OCI-LY7 (cell line): ENCODE data around the gene SORD. TPM values are rescaled to one million over a fixed set of nuclear protein-coding genes. Genes with fewer than 3 reads are reported as not detected.

Source experiments
- BruUV-seq: library from RNA; stranded (reverse); fragments of 400-500 nt; replicated peaks from 2 replicates; lab custom pipeline; 2021; lab: Mats Ljungman, UMichigan
- CTCF ChIA-PET: fragments of 300-600 bp; sonication (Branson Sonifier 250); formaldehyde crosslinking; loops from one replicate; lab custom pipeline; 2022; ENCODE audit warnings: antibody characterized with exemption; ENCODE audit not compliant: unreplicated experiment; lab: Charles Lee
- POLR2A ChIA-PET: fragments of 300-600 bp; sonication (Branson Sonifier 250); formaldehyde crosslinking; loops from one replicate; lab custom pipeline; 2022; ENCODE audit warnings: antibody characterized with exemption; lab: Charles Lee
- DNase-seq: peaks from one replicate; pipeline ENCODE4 v3.0.0-alpha.2; 2015; ENCODE audit warnings: low spot score
- H2AFZ ChIP-seq: fragments of 200-600 bp; sonication (generic), shearing (Covaris generic); 2 replicates; pipeline ENCODE4 v1.6.1; 2014; ENCODE audit warnings: mild to moderate bottlenecking, antibody characterized with exemption, low read length, moderate library complexity
- H3K27ac ChIP-seq: fragments of 200-600 bp; sonication (generic); 2 replicates; pipeline ENCODE4 v1.5.1; 2014; ENCODE audit warnings: mixed run types, low read depth, mild to moderate bottlenecking, moderate library complexity, low read length, inconsistent platforms; ENCODE audit not compliant: poor library complexity, severe bottlenecking
- H3K36me3 ChIP-seq: fragments of 200-600 bp; sonication (generic); 2 replicates; pipeline ENCODE4 v1.6.1; 2014; ENCODE audit warnings: mild to moderate bottlenecking, antibody characterized with exemption, low read length, moderate library complexity, mixed read lengths; ENCODE audit not compliant: insufficient read depth
- H3K4me1 ChIP-seq: fragments of 200-600 bp; sonication (generic); 2 replicates; pipeline ENCODE4 v1.5.1; 2014; ENCODE audit warnings: mild to moderate bottlenecking, low read length; ENCODE audit not compliant: insufficient read depth, poor library complexity, severe bottlenecking
- H3K4me2 ChIP-seq: fragments of 200-600 bp; sonication (generic); 2 replicates; pipeline ENCODE4 v1.6.1; 2014; ENCODE audit warnings: mild to moderate bottlenecking, low read length
- H3K4me3 ChIP-seq: fragments of 200-600 bp; sonication (generic); 2 replicates; pipeline ENCODE4 v1.5.1; 2014; ENCODE audit warnings: mild to moderate bottlenecking, low read depth, low read length; ENCODE audit not compliant: poor library complexity, severe bottlenecking
- H3K79me2 ChIP-seq: fragments of 200-600 bp; sonication (generic); 2 replicates; pipeline ENCODE4 v1.6.1; 2016; ENCODE audit warnings: low read depth, mild to moderate bottlenecking, low read length, moderate library complexity, mixed read lengths; ENCODE audit not compliant: insufficient read depth
- H3K9me2 ChIP-seq: fragments of 200-600 bp; sonication (generic); 2 replicates; pipeline ENCODE4 v1.6.1; 2016; ENCODE audit warnings: mild to moderate bottlenecking, low read length, mixed read lengths; ENCODE audit not compliant: insufficient read depth
- H3K9me3 ChIP-seq: fragments of 200-600 bp; sonication (generic); 2 replicates; pipeline ENCODE4 v1.6.1; 2014; ENCODE audit warnings: mild to moderate bottlenecking, mixed run types, low read length, mixed read lengths
- H4K20me1 ChIP-seq: fragments of 200-600 bp; sonication (generic); 2 replicates; pipeline ENCODE4 v1.6.1; 2014; ENCODE audit warnings: mild to moderate bottlenecking, antibody characterized with exemption, low read length, moderate library complexity, mixed read lengths; ENCODE audit not compliant: insufficient read depth
- CTCF ChIP-seq: fragments of 200-600 bp; sonication (generic); conservative IDR thresholded peaks from 2 replicates; pipeline ENCODE4 v1.5.1; 2014; ENCODE audit warnings: mild to moderate bottlenecking, antibody characterized with exemption, low read length, moderate library complexity, mixed read lengths
- EZH2phosphoT487 ChIP-seq: fragments of 200-600 bp; sonication (generic); IDR thresholded peaks from 2 replicates; pipeline ENCODE4 v1.6.1; 2018; ENCODE audit warnings: low read depth, borderline replicate concordance, mild to moderate bottlenecking, mixed run types, antibody characterized with exemption, low read length, moderate library complexity, mixed read lengths
- intact Hi-C: fragments of 100-400 bp; cut with micrococcal nuclease; formaldehyde crosslinking; loops from one replicate; pipeline ENCODE4 v1.10.0; 2022; ENCODE audit not compliant: unreplicated experiment
- total RNA-seq, 2 experiments: library from RNA; depleted of rRNA in 1 of 2; stranded (reverse); fragments of >200 nt in 1 of 2; shearing (Covaris generic) in 1 of 2; gene quantifications; 2 replicates each; pipeline ENCODE4 v1.2.3, GENCODE V29; 2014 to 2022

SORD gene
- total RNA-seq, 2 experiments from 2014 or later, result 10.4 to 17.8 TPM

- no peak for TF ChIP-seq CTCF
- TF ChIP-seq EZH2phosphoT487, result no peak
- Histone ChIP-seq H3K4me3 (no peak within 1 kb of the TSS), H3K36me3 (no peaks in the 10 kb centered on the region), H3K9me2 (no peaks in the 10 kb centered on the region), H3K4me2 (no peak within 1 kb of the TSS; the same call in 1 of the 2 replicates), H3K9me3 (no peaks in the 10 kb centered on the region), H2AFZ (no peak within 1 kb of the TSS), H3K4me1 (no peaks in the 10 kb centered on the region), H3K79me2 (no peaks in the 10 kb centered on the region), H4K20me1 (no peaks in the 10 kb centered on the region), H3K27ac (no peak within 1 kb of the TSS)
- ChIA-PET POLR2A (no interaction called here), CTCF (no interaction called here)
- intact Hi-C loops, result no loop called here
- no peak for DNase-seq
- no TSS peak for BruUV-seq
Measured at GRCh38 chr15:45114076-45114750, 91.2 kb downstream of the SORD start, which contains the start of the genes DUOX2 and DUOXA2. Gene DUOX2 (minus strand): TSS chr15:45114172. CDS start chr15:45113411, 761 bp downstream. Gene DUOXA2 (plus strand): TSS chr15:45114326. CDS start chr15:45114606, 280 bp downstream.

GRCh38 chr15:45114751-45115085, 91.7 kb downstream of the SORD start:
- no peak overlapping the region for H3K4me3 ChIP-seq
- no peak overlapping the region for H2AFZ ChIP-seq
- no peaks in the 10 kb centered on the region for H3K36me3 ChIP-seq
- H3K79me2 ChIP-seq, result no peaks in the 10 kb centered on the region
- intact Hi-C loops, result no loop called here
- POLR2A ChIA-PET, result no interaction called here
- BruUV-seq, result no TSS peak
- CTCF ChIA-PET, result no interaction called here
- TF ChIP-seq CTCF (no peak), EZH2phosphoT487 (no peak)
- no peak overlapping the region for H3K27ac ChIP-seq
- H4K20me1 ChIP-seq, result no peaks in the 10 kb centered on the region
- H3K9me3 ChIP-seq, result no peaks in the 10 kb centered on the region
- H3K9me2 ChIP-seq, result no peaks in the 10 kb centered on the region
- no peak for DNase-seq
- no peaks in the 10 kb centered on the region for H3K4me1 ChIP-seq
- no peak overlapping the region; the same call in 1 of the 2 replicates for H3K4me2 ChIP-seq

GRCh38 chr15:45115312-45115820, 92.4 kb downstream of the SORD start:
- no peaks in the 10 kb centered on the region for H3K36me3 ChIP-seq
- ChIA-PET CTCF (no interaction called here), POLR2A (no interaction called here)
- H2AFZ ChIP-seq, result no peak overlapping the region
- no peak overlapping the region for H3K4me3 ChIP-seq
- no peak overlapping the region for H3K27ac ChIP-seq
- TF ChIP-seq EZH2phosphoT487, result no peak
- TF ChIP-seq CTCF, result no peak
- no peaks in the 10 kb centered on the region for H3K4me1 ChIP-seq
- no peak for DNase-seq
- H3K79me2 ChIP-seq, result no peaks in the 10 kb centered on the region
- no peak overlapping the region for H3K4me2 ChIP-seq
- intact Hi-C loops, result no loop called here
- H3K9me2 ChIP-seq, result no peaks in the 10 kb centered on the region
- no peaks in the 10 kb centered on the region for H4K20me1 ChIP-seq
- BruUV-seq, result no TSS peak
- no peaks in the 10 kb centered on the region for H3K9me3 ChIP-seq
